ENCODE data around the gene RNGTT.

Gene RNGTT

DNA sequence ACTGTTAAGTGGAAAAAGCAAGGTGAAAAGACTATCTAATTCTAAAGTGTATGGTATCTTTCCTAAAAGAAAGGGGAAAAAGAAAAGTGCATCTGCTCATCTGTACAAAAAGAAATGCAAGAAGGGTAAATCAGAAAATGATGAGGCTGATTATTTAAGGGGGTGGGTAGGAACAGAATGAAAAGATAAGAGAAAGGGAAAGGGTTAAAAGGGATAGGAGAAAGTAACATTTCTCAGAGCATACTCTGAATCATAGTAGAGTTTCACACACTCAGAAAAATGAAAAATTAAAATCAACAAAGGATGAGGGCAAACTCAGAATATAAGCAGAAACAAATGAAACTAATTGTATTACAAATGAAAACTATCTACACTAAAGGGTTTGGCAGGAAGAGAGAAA, 79.1 kb downstream of the RNGTT start:
- TF ChIP-seq FOXP2 (optimal IDR thresholded peaks at IDR 0.05; ENCODE audit: borderline replicate concordance, extremely low read depth, extremely low read length, insufficient read depth) = no peak
- no peak for TF ChIP-seq POLR2AphosphoS5 (IDR thresholded peaks at IDR 0.05; ENCODE audit: low read depth, low read length)
- TF ChIP-seq, protein P1, sequence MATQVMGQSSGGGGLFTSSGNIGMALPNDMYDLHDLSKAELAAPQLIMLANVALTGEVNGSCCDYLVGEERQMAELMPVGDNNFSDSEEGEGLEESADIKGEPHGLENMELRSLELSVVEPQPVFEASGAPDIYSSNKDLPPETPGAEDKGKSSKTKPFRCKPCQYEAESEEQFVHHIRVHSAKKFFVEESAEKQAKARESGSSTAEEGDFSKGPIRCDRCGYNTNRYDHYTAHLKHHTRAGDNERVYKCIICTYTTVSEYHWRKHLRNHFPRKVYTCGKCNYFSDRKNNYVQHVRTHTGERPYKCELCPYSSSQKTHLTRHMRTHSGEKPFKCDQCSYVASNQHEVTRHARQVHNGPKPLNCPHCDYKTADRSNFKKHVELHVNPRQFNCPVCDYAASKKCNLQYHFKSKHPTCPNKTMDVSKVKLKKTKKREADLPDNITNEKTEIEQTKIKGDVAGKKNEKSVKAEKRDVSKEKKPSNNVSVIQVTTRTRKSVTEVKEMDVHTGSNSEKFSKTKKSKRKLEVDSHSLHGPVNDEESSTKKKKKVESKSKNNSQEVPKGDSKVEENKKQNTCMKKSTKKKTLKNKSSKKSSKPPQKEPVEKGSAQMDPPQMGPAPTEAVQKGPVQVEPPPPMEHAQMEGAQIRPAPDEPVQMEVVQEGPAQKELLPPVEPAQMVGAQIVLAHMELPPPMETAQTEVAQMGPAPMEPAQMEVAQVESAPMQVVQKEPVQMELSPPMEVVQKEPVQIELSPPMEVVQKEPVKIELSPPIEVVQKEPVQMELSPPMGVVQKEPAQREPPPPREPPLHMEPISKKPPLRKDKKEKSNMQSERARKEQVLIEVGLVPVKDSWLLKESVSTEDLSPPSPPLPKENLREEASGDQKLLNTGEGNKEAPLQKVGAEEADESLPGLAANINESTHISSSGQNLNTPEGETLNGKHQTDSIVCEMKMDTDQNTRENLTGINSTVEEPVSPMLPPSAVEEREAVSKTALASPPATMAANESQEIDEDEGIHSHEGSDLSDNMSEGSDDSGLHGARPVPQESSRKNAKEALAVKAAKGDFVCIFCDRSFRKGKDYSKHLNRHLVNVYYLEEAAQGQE (IDR thresholded peaks at IDR 0.05; ENCODE audit: insufficient read depth in 1 of 2, low read depth in 2 of 2, low read length in 2 of 2) = no peak
- TF ChIP-seq SIN3A (IDR thresholded peaks at IDR 0.05; ENCODE audit: borderline replicate concordance, insufficient read depth, low read length) = no peak
- TF ChIP-seq TAF1 (IDR thresholded peaks at IDR 0.05; ENCODE audit: borderline replicate concordance, insufficient read depth, low read length) = no peak

DNA sequence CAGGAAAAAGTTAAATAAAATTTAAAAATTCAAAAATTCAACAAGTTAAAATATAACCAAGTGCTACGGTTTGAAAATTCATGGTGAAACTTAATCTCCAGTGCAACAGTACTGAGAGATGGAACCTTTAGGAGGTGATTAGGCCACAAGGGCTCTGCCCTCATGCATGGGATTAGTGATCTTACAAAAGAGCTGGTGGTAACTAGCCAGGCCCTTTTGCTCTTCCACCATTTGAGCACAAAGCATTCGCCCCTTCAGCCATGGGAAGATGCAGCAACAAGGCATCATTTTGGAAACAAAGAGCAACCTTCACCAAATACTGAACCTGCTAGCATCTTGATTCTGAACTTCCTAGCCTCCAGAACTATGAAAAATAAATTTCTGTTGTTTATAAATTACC, 80.9 kb downstream of the RNGTT start:
- TF ChIP-seq SIN3A (IDR thresholded peaks at IDR 0.05; ENCODE audit: borderline replicate concordance, insufficient read depth, low read length) = no peak
- TF ChIP-seq, protein P1 (IDR thresholded peaks at IDR 0.05; ENCODE audit: insufficient read depth in 1 of 2, low read depth in 2 of 2, low read length in 2 of 2) = no peak
- no peak for TF ChIP-seq FOXP2 (optimal IDR thresholded peaks at IDR 0.05; ENCODE audit: borderline replicate concordance, extremely low read depth, extremely low read length, insufficient read depth)
- no peak for TF ChIP-seq POLR2AphosphoS5 (IDR thresholded peaks at IDR 0.05; ENCODE audit: low read depth, low read length)
- no peak for TF ChIP-seq TAF1 (IDR thresholded peaks at IDR 0.05; ENCODE audit: borderline replicate concordance, insufficient read depth, low read length)

DNA sequence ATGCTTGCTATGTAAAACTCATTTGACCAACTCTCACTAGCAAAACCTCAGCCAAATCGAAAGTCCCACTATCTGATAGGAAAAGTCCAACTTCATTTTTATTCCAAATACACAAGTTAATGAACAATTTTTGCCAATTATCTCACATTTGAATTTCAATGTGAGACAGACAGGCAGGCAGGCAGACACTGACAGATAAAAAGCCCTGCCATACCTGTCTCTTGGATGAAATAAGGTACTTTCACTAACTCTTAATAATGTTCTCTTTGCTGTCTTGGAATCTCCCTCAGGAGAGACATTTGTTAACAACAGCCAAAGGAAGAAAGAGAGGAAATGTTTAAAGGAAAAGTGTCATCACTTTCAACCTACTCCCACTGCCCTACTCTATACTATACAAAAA, 82.0 kb downstream of the RNGTT start:
- TF ChIP-seq POLR2AphosphoS5 (IDR thresholded peaks at IDR 0.05; ENCODE audit: low read depth, low read length) (no peak), TAF1 (IDR thresholded peaks at IDR 0.05; ENCODE audit: borderline replicate concordance, insufficient read depth, low read length) (no peak)

DNA sequence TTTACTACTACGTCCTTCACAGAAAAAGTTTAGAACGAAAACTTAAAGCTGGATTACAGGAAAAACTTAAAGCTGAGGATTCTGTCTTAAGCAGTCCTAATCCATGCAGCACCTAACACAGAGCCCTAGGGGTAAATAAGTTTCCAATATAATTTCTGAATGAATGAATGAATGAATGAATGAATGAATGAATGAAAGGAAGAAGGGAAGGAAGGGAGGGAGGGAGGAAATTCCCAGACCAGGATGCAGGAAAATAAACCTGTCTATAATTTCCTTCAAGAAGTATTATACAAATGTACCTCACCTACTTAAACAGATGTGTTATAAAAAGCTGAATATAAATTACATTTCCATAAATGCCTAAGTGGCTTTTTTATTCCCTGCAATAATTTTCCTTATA, 83.4 kb downstream of the RNGTT start:
- TF ChIP-seq TAF1 (IDR thresholded peaks at IDR 0.05; ENCODE audit: borderline replicate concordance, insufficient read depth, low read length) (no peak), FOXP2 (optimal IDR thresholded peaks at IDR 0.05; ENCODE audit: borderline replicate concordance, extremely low read depth, extremely low read length, insufficient read depth) (no peak), POLR2AphosphoS5 (IDR thresholded peaks at IDR 0.05; ENCODE audit: low read depth, low read length) (no peak), SIN3A (IDR thresholded peaks at IDR 0.05; ENCODE audit: borderline replicate concordance, insufficient read depth, low read length) (no peak)
- TF ChIP-seq, protein P1 (IDR thresholded peaks at IDR 0.05; ENCODE audit: insufficient read depth in 1 of 2, low read depth in 2 of 2, low read length in 2 of 2) = no peak

DNA sequence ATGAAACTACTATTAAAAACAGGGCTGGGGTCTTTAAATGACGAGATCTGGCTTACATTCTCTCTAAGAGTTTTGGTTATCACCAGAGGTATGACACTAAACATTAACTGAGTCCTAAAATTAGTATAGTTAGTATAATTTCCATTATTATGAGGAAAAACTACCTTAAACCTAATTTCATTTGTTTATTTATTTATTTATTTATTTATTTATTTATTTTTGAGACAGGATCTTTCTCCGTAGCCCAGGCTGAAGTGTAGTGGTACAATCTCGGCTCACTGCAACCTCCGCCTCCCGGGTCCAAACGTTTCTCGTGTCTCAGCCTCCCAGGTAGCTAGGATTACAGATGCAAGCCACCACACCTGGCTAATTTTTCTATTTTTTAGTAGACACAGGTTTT, 85.5 kb downstream of the RNGTT start:
- no peak for TF ChIP-seq POLR2AphosphoS5 (IDR thresholded peaks at IDR 0.05; ENCODE audit: low read depth, low read length)

DNA sequence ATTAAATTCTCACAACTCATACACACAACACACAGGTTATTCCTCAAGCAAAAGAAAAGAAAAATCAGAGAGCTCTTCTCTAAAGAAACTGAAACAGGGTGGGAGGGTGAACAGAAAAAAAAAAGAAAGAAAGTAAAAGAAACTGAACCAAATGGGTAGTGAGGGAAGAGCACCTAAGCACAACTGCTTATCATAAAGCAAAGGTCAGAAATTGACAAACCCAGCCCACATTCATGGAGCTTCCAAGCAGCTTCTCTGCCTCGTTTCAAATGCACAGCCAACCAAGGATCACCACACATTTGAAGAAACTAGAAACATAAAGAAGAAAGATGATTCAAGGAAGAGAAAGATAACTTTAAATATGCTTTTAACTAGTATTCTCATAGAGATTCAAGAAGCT, 90.5 kb downstream of the RNGTT start:
- TF ChIP-seq SIN3A (IDR thresholded peaks at IDR 0.05; ENCODE audit: borderline replicate concordance, insufficient read depth, low read length) = no peak

DNA sequence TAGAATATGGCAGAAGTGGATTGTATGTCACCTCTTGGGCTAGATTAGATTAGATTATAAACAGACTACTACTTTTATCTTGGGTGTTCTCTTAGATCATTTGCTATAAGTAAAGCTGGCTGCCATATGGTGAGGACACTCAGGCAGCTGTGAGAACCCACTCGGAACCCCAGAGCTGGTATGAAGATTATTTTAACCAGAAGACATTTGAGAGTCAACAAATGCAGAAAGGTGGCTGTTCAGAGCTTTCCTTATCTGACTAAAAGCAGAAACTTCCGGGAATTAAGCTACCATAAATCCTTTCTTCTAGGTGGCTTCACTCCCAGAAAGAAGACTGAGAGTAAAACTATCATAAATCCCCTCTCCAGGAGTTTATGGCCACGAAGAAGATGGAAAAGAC, 91.9 kb downstream of the RNGTT start:
- TF ChIP-seq SIN3A (IDR thresholded peaks at IDR 0.05; ENCODE audit: borderline replicate concordance, insufficient read depth, low read length) = no peak
- TF ChIP-seq FOXP2 (optimal IDR thresholded peaks at IDR 0.05; ENCODE audit: borderline replicate concordance, extremely low read depth, extremely low read length, insufficient read depth) = no peak
- TF ChIP-seq, protein P1 (IDR thresholded peaks at IDR 0.05; ENCODE audit: insufficient read depth in 1 of 2, low read depth in 2 of 2, low read length in 2 of 2) = no peak
- no peak for TF ChIP-seq POLR2AphosphoS5 (IDR thresholded peaks at IDR 0.05; ENCODE audit: low read depth, low read length)
- no peak for TF ChIP-seq TAF1 (IDR thresholded peaks at IDR 0.05; ENCODE audit: borderline replicate concordance, insufficient read depth, low read length)
